ENCODE results near the gene UGT2B15.
"Not testable (repeated sequence)": the region's sequence is repeated elsewhere in the genome, so short reads cannot be mapped to it uniquely, and the experiment has no call there.

Gene UGT2B15

GRCh38 chr4:68658672-68659071 is 11.8 kb downstream of the UGT2B15 start:
- H3K4me3 ChIP-seq (ENCODE audit: low read depth, low read length) = no peak overlapping the region
- no peak for DNase-seq (ENCODE audit: low read depth)
- TF ChIP-seq CTCF (IDR thresholded peaks at IDR 0.05; ENCODE audit: insufficient read depth, low read depth, low read length, missing control alignments) = no peak

GRCh38 chr4:68657022-68657594 is 13.3 kb downstream of the UGT2B15 start:
- peak overlapping the region; percentile 40 for H3K4me3 ChIP-seq (ENCODE audit: low read depth, low read length)
- peak; percentile 66 for DNase-seq (ENCODE audit: low read depth)

GRCh38 chr4:68656445-68656973 is 13.9 kb downstream of the UGT2B15 start:
- DNase-seq (ENCODE audit: low read depth) = peak; percentile 56
- H3K4me3 ChIP-seq (ENCODE audit: low read depth, low read length) = peak overlapping the region; percentile 40

- H3K4me3 ChIP-seq (ENCODE audit: low read depth, low read length) = peak overlapping the region; percentile 17; the same call in 1 of the 2 replicates
These were observed 14.5 kb downstream of the UGT2B15 start for GRCh38 chr4:68655764-68656444.

GRCh38 chr4:68654946-68655721 is 15.3 kb downstream of the UGT2B15 start:
- no peak for TF ChIP-seq CTCF (IDR thresholded peaks at IDR 0.05; ENCODE audit: insufficient read depth, low read depth, low read length, missing control alignments)
- no peak overlapping the region for H3K4me3 ChIP-seq (ENCODE audit: low read depth, low read length)
- no peak for DNase-seq (ENCODE audit: low read depth)

More at GRCh38 chr4:68655764-68656444, 14.5 kb downstream of the UGT2B15 start:
- peak; percentile 8 for DNase-seq (ENCODE audit: low read depth)
- no peak for TF ChIP-seq CTCF (IDR thresholded peaks at IDR 0.05; ENCODE audit: insufficient read depth, low read depth, low read length, missing control alignments)

GRCh38 chr4:68651932-68652331 is 18.5 kb downstream of the UGT2B15 start:
- H3K4me3 ChIP-seq (ENCODE audit: low read depth, low read length) = no peak overlapping the region
- no peak for TF ChIP-seq CTCF (IDR thresholded peaks at IDR 0.05; ENCODE audit: insufficient read depth, low read depth, low read length, missing control alignments)
- no peak for DNase-seq (ENCODE audit: low read depth)

- no peak for TF ChIP-seq CTCF (IDR thresholded peaks at IDR 0.05; ENCODE audit: insufficient read depth, low read depth, low read length, missing control alignments)
- no peak for DNase-seq (ENCODE audit: low read depth)
These were observed 40.1 kb downstream of the UGT2B15 start for GRCh38 chr4:68630371-68630770.

GRCh38 chr4:68622731-68623130 is 47.7 kb downstream of the UGT2B15 start:
- not testable (repeated sequence) for H3K4me3 ChIP-seq (ENCODE audit: low read depth, low read length)
- DNase-seq (ENCODE audit: low read depth) = peak; percentile 29

More at GRCh38 chr4:68630371-68630770, 40.1 kb downstream of the UGT2B15 start:
- H3K4me3 ChIP-seq (ENCODE audit: low read depth, low read length) = no peak overlapping the region
